ENCODE data around the gene HORMAD2. TPM values are rescaled to one million over a fixed set of nuclear protein-coding genes. Genes with fewer than 3 reads are reported as not detected.

Gene HORMAD2
- total and polyA plus RNA-seq, 9 of the 15 experiments (the other 6 are each of a cell fraction or from before 2014, with no cell fraction given), result not detected

GRCh38 chr22:30054764-30055069 lies 25.5 kb upstream of the HORMAD2 start (continued):
- no peak for TF ChIP-seq ZNF609 (CRISPR knock-in tag; IDR thresholded peaks at IDR 0.05; ENCODE audit: borderline replicate concordance)
- TF ChIP-seq PHF20 (IDR thresholded peaks at IDR 0.05; ENCODE audit: partially characterized antibody), result no peak
- TF ChIP-seq CTBP1 (IDR thresholded peaks at IDR 0.05; ENCODE audit: borderline replicate concordance), result no peak
- TF ChIP-seq PRMT5 (CRISPR knock-in tag; IDR thresholded peaks at IDR 0.05), result no peak
- no peak for TF ChIP-seq FOXM1 (IDR thresholded peaks at IDR 0.05; ENCODE audit: low read depth)
- no peak for TF ChIP-seq FOXM1 (CRISPR knock-in tag; IDR thresholded peaks at IDR 0.05; ENCODE audit: low read depth)
- TF ChIP-seq KLF13 (tag; IDR thresholded peaks at IDR 0.05; ENCODE audit: borderline replicate concordance, low read depth), result no peak
- TF ChIP-seq SMARCA4 (IDR thresholded peaks at IDR 0.05), result no peak
- TF ChIP-seq POLR3G (IDR thresholded peaks at IDR 0.05; ENCODE audit: extremely low read depth, insufficient read length, insufficient replicate concordance), result no peak
- TF ChIP-seq ILF3 (IDR thresholded peaks at IDR 0.05; ENCODE audit: borderline replicate concordance), result no peak
- no peak for TF ChIP-seq ZNF668 (CRISPR knock-in tag; IDR thresholded peaks at IDR 0.05)
